Activated naive CD4-positive, alpha-beta T cell (primary cell): ENCODE results near the gene SUPT4H1.
"Not testable (repeated sequence)": the region's sequence is repeated elsewhere in the genome, so short reads cannot be mapped to it uniquely, and the experiment has no call there.

Source experiments
- DNase-seq, 4 experiments: peaks; one replicate each; lab custom pipeline; 2025; lab: John Stamatoyannopoulos, UW

The SUPT4H1 gene

GRCh38 chr17:58351831-58352595, at the start of gene SUPT4H1:
TSS of gene SUPT4H1 (minus strand) at chr17:58352201. CDS start at chr17:58352135, 66 bp downstream.
- peak; percentile 69 to 87 (median 84) for DNase-seq

- DNase-seq, result no peak
Observed at GRCh38 chr17:58401287-58401686, 49.3 kb upstream of the SUPT4H1 start.

GRCh38 chr17:58400826-58401225, 48.8 kb upstream of the SUPT4H1 start:
- DNase-seq, result no peak

GRCh38 chr17:58399974-58400373, 48.0 kb upstream of the SUPT4H1 start:
- DNase-seq, result no peak

GRCh38 chr17:58398574-58399266, 46.7 kb upstream of the SUPT4H1 start:
- DNase-seq, result no peak

- DNase-seq, result not testable (repeated sequence)
Observed at GRCh38 chr17:58397421-58397820, 45.4 kb upstream of the SUPT4H1 start.

- DNase-seq, result no peak
Observed at GRCh38 chr17:58396173-58396572, 44.2 kb upstream of the SUPT4H1 start.

GRCh38 chr17:58394534-58395223, 42.7 kb upstream of the SUPT4H1 start:
- DNase-seq, result no peak

GRCh38 chr17:58391302-58391984, 39.4 kb upstream of the SUPT4H1 start:
- DNase-seq, result no peak

GRCh38 chr17:58390884-58391283, 38.9 kb upstream of the SUPT4H1 start:
- DNase-seq, result no peak

- no peak for DNase-seq
Observed at GRCh38 chr17:58388302-58389190, 36.5 kb upstream of the SUPT4H1 start.

GRCh38 chr17:58387834-58388233, 35.8 kb upstream of the SUPT4H1 start:
- DNase-seq, result no peak

- DNase-seq, result no peak
Observed at GRCh38 chr17:58386708-58387107, 34.7 kb upstream of the SUPT4H1 start.

GRCh38 chr17:58385359-58385899, 33.4 kb upstream of the SUPT4H1 start:
- DNase-seq, result no peak

- DNase-seq, result no peak
Observed at GRCh38 chr17:58384897-58385296, 32.9 kb upstream of the SUPT4H1 start.

GRCh38 chr17:58383892-58384462, 32.0 kb upstream of the SUPT4H1 start:
- no peak for DNase-seq

GRCh38 chr17:58382872-58383242, 30.9 kb upstream of the SUPT4H1 start:
- DNase-seq, result no peak

- no peak for DNase-seq
Observed at GRCh38 chr17:58382108-58382871, 30.3 kb upstream of the SUPT4H1 start.

- DNase-seq, result no peak
Observed at GRCh38 chr17:58381124-58382035, 29.4 kb upstream of the SUPT4H1 start.
